H1 (cell line): ENCODE data around the gene AMBN. TPM values are rescaled to one million over a fixed set of nuclear protein-coding genes. Genes with fewer than 3 reads are reported as not detected.

Experiments used
- CTCF ChIA-PET: fragments of 300-600 bp; sonication (Branson Sonifier 250); formaldehyde crosslinking; loops from one replicate; lab custom pipeline; 2021; ENCODE audit not compliant: partially characterized antibody; lab: Charles Lee
- POLR2A ChIA-PET: fragments of 300-600 bp; sonication (Branson Sonifier 250); formaldehyde crosslinking; loops from one replicate; lab custom pipeline; 2021; ENCODE audit warnings: inconsistent platforms; ENCODE audit not compliant: partially characterized antibody; lab: Charles Lee
- DNase-seq, 2 experiments: peaks; one replicate each; pipeline versions ENCODE4 v3.0.0 to v3.0.0-alpha.2; 2010 to 2022; ENCODE audit warnings: low spot score in 2 of 2, low read depth in 1 of 2, mixed read lengths in 1 of 2
- FAIRE-seq: peaks from 2 replicates; lab custom pipeline; 2011; peaks lifted over from hg19 to GRCh38; lab: Jason Lieb, UNC
- H2AFZ ChIP-seq: 2 replicates; pipeline ENCODE4 v1.8.1; 2012; ENCODE audit warnings: low read length, inconsistent platforms
- H2AK5ac ChIP-seq: 2 replicates; pipeline ENCODE4 v1.6.1; 2013; ENCODE audit warnings: low read depth, low read length
- H2BK120ac ChIP-seq: replicated peaks from 2 replicates; pipeline ENCODE3; 2013; ENCODE audit warnings: low read depth, low read length, inconsistent platforms
- H2BK12ac ChIP-seq: 2 replicates; pipeline ENCODE4 v1.6.1; 2013; ENCODE audit warnings: low read depth, low read length
- H2BK15ac ChIP-seq: 2 replicates; pipeline ENCODE4 v1.6.1; 2013; ENCODE audit warnings: low read length
- H2BK20ac ChIP-seq: 2 replicates; pipeline ENCODE4 v1.6.1; 2013; ENCODE audit warnings: low read length
- H2BK5ac ChIP-seq: 2 replicates; pipeline ENCODE4 v1.6.1; 2013; ENCODE audit warnings: low read depth, low read length
- H3K14ac ChIP-seq: 2 replicates; pipeline ENCODE4 v1.6.1; 2013; ENCODE audit warnings: inconsistent platforms; ENCODE audit not compliant: insufficient read length
- H3K18ac ChIP-seq: 2 replicates; pipeline ENCODE4 v1.6.1; 2013; ENCODE audit warnings: low read length; ENCODE audit errors: extremely low read depth
- H3K23ac ChIP-seq: 2 replicates; pipeline ENCODE4 v1.6.1; 2013; ENCODE audit warnings: inconsistent platforms; ENCODE audit not compliant: insufficient read length
- H3K23me2 ChIP-seq: 2 replicates; pipeline ENCODE4 v1.6.1; 2013; ENCODE audit warnings: low read depth, low read length
- H3K27ac ChIP-seq: 2 replicates; pipeline ENCODE4 v1.6.1; 2011; ENCODE audit warnings: low read depth, low read length, inconsistent platforms
- H3K27me3 ChIP-seq, 4 experiments: replicated peaks in 1 of 4; 1 replicate in 1 of 4; 2 replicates in 3 of 4; pipeline versions ENCODE4 v1.6.1 to v1.8.1; 2011 to 2013; ENCODE audit warnings: low read length in 3 of 4, mild to moderate bottlenecking in 3 of 4, inconsistent platforms in 2 of 4, mixed read lengths in 2 of 4, moderate library complexity in 1 of 4; ENCODE audit not compliant: control insufficient read depth in 3 of 4, insufficient read depth in 3 of 4; ENCODE audit errors: extremely low read depth in 1 of 4
- H3K36me3 ChIP-seq, 4 experiments: 2 replicates each; pipeline versions ENCODE4 v1.6.1 to v1.8.1; 2011 to 2013; ENCODE audit warnings: mild to moderate bottlenecking in 4 of 4, low read length in 3 of 4, moderate library complexity in 2 of 4, control low read depth in 1 of 4, inconsistent platforms in 1 of 4; ENCODE audit not compliant: insufficient read depth in 4 of 4, control insufficient read depth in 2 of 4
- H3K4ac ChIP-seq: replicated peaks from 2 replicates; pipeline ENCODE3; 2013; ENCODE audit warnings: low read length, low read depth, mixed read lengths, inconsistent platforms; ENCODE audit not compliant: insufficient read length
- H3K4me1 ChIP-seq, 4 experiments: replicated peaks in 1 of 4; 1 replicate in 1 of 4; 2 replicates in 3 of 4; pipeline versions ENCODE4 v1.6.1 to v1.8.1; 2011 to 2013; ENCODE audit warnings: low read length in 3 of 4, inconsistent platforms in 2 of 4, mixed read lengths in 1 of 4; ENCODE audit not compliant: insufficient read depth in 4 of 4, control insufficient read depth in 3 of 4
- H3K4me2 ChIP-seq, 2 experiments: 2 replicates each; pipeline versions ENCODE4 v1.6.1 to v1.8.1; 2011 to 2013; ENCODE audit warnings: low read depth in 2 of 2, low read length in 2 of 2, control low read depth in 1 of 2, inconsistent platforms in 1 of 2, mild to moderate bottlenecking in 1 of 2; ENCODE audit not compliant: insufficient read depth in 1 of 2
- H3K4me3 ChIP-seq, 4 experiments: fragments of 200-600, 300-600 bp in 1 of 4; sonication (generic), shearing (Covaris generic), sonication (Bioruptor Twin) in 1 of 4; 2 replicates each; pipeline versions ENCODE4 v1.5.1 to v1.8.1; 2011 to 2016; ENCODE audit warnings: low read length in 4 of 4, low read depth in 3 of 4, control low read depth in 2 of 4, inconsistent platforms in 2 of 4, mild to moderate bottlenecking in 2 of 4, mixed read lengths in 1 of 4, moderate library complexity in 1 of 4; ENCODE audit not compliant: insufficient read depth in 2 of 4; ENCODE audit errors: extremely low read depth in 1 of 4
- H3K56ac ChIP-seq: replicated peaks from 2 replicates; pipeline ENCODE3; 2013; ENCODE audit warnings: low read depth, mild to moderate bottlenecking, mixed read lengths, low read length, inconsistent platforms; ENCODE audit not compliant: insufficient read length
- H3K79me1 ChIP-seq: 2 replicates; pipeline ENCODE4 v1.6.1; 2013; ENCODE audit warnings: low read depth, low read length, control low read depth
- H3K79me2 ChIP-seq, 2 experiments: 2 replicates each; pipeline versions ENCODE4 v1.6.1 to v1.8.1; 2012 to 2013; ENCODE audit warnings: low read length in 2 of 2, mild to moderate bottlenecking in 2 of 2, inconsistent platforms in 1 of 2; ENCODE audit not compliant: insufficient read depth in 2 of 2, control insufficient read depth in 1 of 2
- H3K9ac ChIP-seq, 4 experiments: replicated peaks in 1 of 4; 1 replicate in 1 of 4; 2 replicates in 3 of 4; pipeline versions ENCODE4 v1.6.1 to v1.8.1; 2011 to 2013; ENCODE audit warnings: low read depth in 3 of 4, low read length in 3 of 4, control low read depth in 2 of 4, mild to moderate bottlenecking in 2 of 4, moderate library complexity in 2 of 4, inconsistent platforms in 1 of 4; ENCODE audit errors: extremely low read depth in 1 of 4
- H3K9me3 ChIP-seq, 2 experiments: 2 replicates each; pipeline versions ENCODE4 v1.6.1 to v1.8.1; 2012 to 2013; ENCODE audit warnings: mild to moderate bottlenecking in 2 of 2, moderate library complexity in 2 of 2, control low read depth in 1 of 2, inconsistent platforms in 1 of 2, low read depth in 1 of 2, low read length in 1 of 2, mixed read lengths in 1 of 2; ENCODE audit not compliant: insufficient read depth in 2 of 2
- H4K20me1 ChIP-seq, 2 experiments: replicated peaks in 1 of 2; 2 replicates each; pipeline versions ENCODE3 to v1.8.1; 2011 to 2013; ENCODE audit warnings: inconsistent platforms in 2 of 2, low read length in 2 of 2, mild to moderate bottlenecking in 1 of 2; ENCODE audit not compliant: insufficient read depth in 2 of 2, control insufficient read depth in 1 of 2
- H4K5ac ChIP-seq: 2 replicates; pipeline ENCODE4 v1.6.1; 2013; ENCODE audit warnings: low read length, low read depth, mixed read lengths, inconsistent platforms; ENCODE audit not compliant: insufficient read length
- H4K8ac ChIP-seq: 2 replicates; pipeline ENCODE4 v1.8.0; 2013; ENCODE audit warnings: mild to moderate bottlenecking, moderate library complexity, low read length, inconsistent platforms; ENCODE audit not compliant: insufficient read depth; ENCODE audit errors: extremely low read depth
- H4K91ac ChIP-seq: replicated peaks from 2 replicates; pipeline ENCODE3; 2013; ENCODE audit warnings: low read length, mixed read lengths, inconsistent platforms; ENCODE audit not compliant: insufficient read length
- ASH2L ChIP-seq: fragments of 200-600, 300-600 bp; sonication (generic); IDR thresholded peaks from one replicate; pipeline ENCODE4 v1.7.1; 2017; ENCODE audit warnings: low read length
- CTBP2 ChIP-seq: IDR thresholded peaks from 2 replicates; pipeline ENCODE4 v1.7.0; 2011; ENCODE audit warnings: borderline replicate concordance, mild to moderate bottlenecking, moderate library complexity, mixed read lengths, low read length; ENCODE audit not compliant: insufficient read depth, insufficient read length
- GABPA ChIP-seq: IDR thresholded peaks from 2 replicates; pipeline ENCODE4 v1.6.1; 2011; ENCODE audit warnings: mild to moderate bottlenecking, low read length, moderate library complexity, borderline replicate concordance; ENCODE audit not compliant: insufficient read depth
- PHF8 ChIP-seq: fragments of 200-600 bp; sonication (generic); conservative IDR thresholded peaks from 2 replicates; pipeline ENCODE4 v1.7.1; 2012; ENCODE audit warnings: low read depth, mild to moderate bottlenecking, inconsistent platforms, low read length, moderate library complexity
- WGBS, 2 experiments: shearing (Covaris generic) in 1 of 2; methylation state at CpG; one replicate each; pipeline versions ENCODE4 v1.1.6 to v1.1.7; 2013 to 2015; ENCODE audit warnings: low lambda C conversion rate in 2 of 2, mixed read lengths in 2 of 2, inconsistent platforms in 1 of 2, low coverage in 1 of 2, missing lambda C conversion rate in 1 of 2; ENCODE audit not compliant: insufficient replicate concordance in 2 of 2, insufficient coverage in 1 of 2, insufficient read length in 1 of 2; ENCODE audit errors: extremely low coverage in 1 of 2, missing lambda C conversion rate in 1 of 2; 5-methylcytosine and 5-hydroxymethylcytosine counted together
- polyA plus RNA-seq, 7 experiments: library from polyadenylated mRNA; depleted of rRNA in 3 of 7; stranded (reverse) in 5 of 7; unstranded in 2 of 7; fragments of >200 nt in 5 of 7; fragments of 200-250 nt in 2 of 7; gene quantifications; 1 replicate in 5 of 7; 2 replicates in 1 of 7; 4 replicates in 1 of 7; pipeline versions ENCODE4 v1.2.1 to v1.2.3, GENCODE V29; 2011 to 2013; ENCODE audit warnings: missing spikeins in 2 of 7, mixed read lengths in 2 of 7
- total RNA-seq: library from RNA; stranded (reverse); fragmentation: NEBNext Ultra II Directional; extraction: Animal tissue kit (Norgen Biotek cat#: 25700); gene quantifications from 2 replicates; pipeline ENCODE4 v1.2.1, GENCODE V29; 2021

AMBN gene
- total and polyA plus RNA-seq, 2 of the 8 experiments (the other 6 are each of a cell fraction or from before 2014, with no cell fraction given) = not detected

DNA sequence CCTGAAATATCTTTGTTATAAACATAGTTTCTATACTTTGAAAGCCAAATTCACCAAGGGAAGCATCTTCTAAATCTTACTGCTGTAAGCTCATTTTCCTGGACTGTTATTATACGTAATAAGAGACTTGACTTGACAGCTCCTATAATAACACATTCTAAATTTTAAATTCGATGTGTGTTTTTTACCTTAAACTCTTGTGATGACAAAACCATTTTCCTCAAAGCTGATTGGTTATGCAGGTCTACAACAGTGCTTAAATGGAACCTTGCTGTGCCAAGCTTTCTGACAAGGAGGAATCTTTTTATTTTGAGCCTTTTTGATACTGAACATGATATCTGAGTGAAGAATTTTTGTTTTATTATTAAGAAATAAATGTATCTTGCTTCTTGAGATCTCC is 36.4 kb downstream of the AMBN start, which contains the start of gene ENAM:
TSS of gene ENAM (plus strand) at position 301 of the 400 bp plus-strand sequence. CDS start 757 bp downstream, outside the sequence.
- Histone ChIP-seq H4K5ac (no peak within 1 kb of the TSS), H2AFZ (no peak within 1 kb of the TSS), H2AK5ac (no peak within 1 kb of the TSS), H3K27ac (no peak within 1 kb of the TSS), H3K4me3 (no peak within 1 kb of the TSS), H3K18ac (no peak within 1 kb of the TSS), H3K36me3 (no peaks in the 10 kb centered on the region), H3K4me1 (no peaks in the 10 kb centered on the region), H3K79me2 (no peaks in the 10 kb centered on the region), H4K91ac (no peak within 1 kb of the TSS), H4K8ac (no peak within 1 kb of the TSS), H3K4me2 (no peak within 1 kb of the TSS), H2BK5ac (no peak within 1 kb of the TSS), H3K4ac (no peak within 1 kb of the TSS), H2BK12ac (no peak within 1 kb of the TSS), H2BK15ac (no peak within 1 kb of the TSS), H2BK120ac (no peak within 1 kb of the TSS), H3K23me2 (no peaks in the 10 kb centered on the region), H3K56ac (no peak within 1 kb of the TSS), H3K79me1 (no peaks in the 10 kb centered on the region), H3K27me3 (no peaks in the 10 kb centered on the region), H3K9me3 (no peaks in the 10 kb centered on the region), H3K9ac (no peak within 1 kb of the TSS), H3K23ac (no peak within 1 kb of the TSS), H3K14ac (no peak within 1 kb of the TSS), H4K20me1 (no peaks in the 10 kb centered on the region), H2BK20ac (no peak within 1 kb of the TSS)
- DNase-seq = no peak
- 89% methylated on average over 2 of the region's 2 CpGs; no CpG with 5 or more reads in 1 of the 2 experiments for WGBS, 2 experiments
- no peak for FAIRE-seq
- CTCF ChIA-PET = no interaction called here
- POLR2A ChIA-PET = no interaction called here
- no peak for TF ChIP-seq GABPA
- TF ChIP-seq CTBP2 = no peak
- no peak for TF ChIP-seq ASH2L
- no peak for TF ChIP-seq PHF8
